ENCODE measurements around the gene CXCL8. TPM values are rescaled to one million over a fixed set of nuclear protein-coding genes. Genes with fewer than 3 reads are reported as not detected.

Gene CXCL8
- total RNA-seq, 6 experiments from 2014 or later: 0.31 to 32.8 (median 12.9) TPM

- no peaks in the 10 kb centered on the region for H3K9me3 ChIP-seq
- WGBS (ENCODE audit: insufficient coverage, low coverage, low lambda C conversion rate, missing lambda C conversion rate): 68% methylated on average over 2 of the region's 2 CpGs
- ATAC-seq (no peak), DNase-seq (no peak)
- no peak overlapping the region for H3K27ac ChIP-seq
- H3K4me1 ChIP-seq: peaks cover 0 to 6% (median 2%) of the 10 kb centered on the region in 4 donors
- no peak overlapping the region for H3K4me3 ChIP-seq
- intact Hi-C loops (cut with DNase I): no loop called here
- no peaks in the 10 kb centered on the region for H3K36me3 ChIP-seq
- no peak for TF ChIP-seq CTCF (IDR thresholded peaks at IDR 0.05)
- H3K27me3 ChIP-seq: no peaks in the 10 kb centered on the region
Observed at GRCh38 chr4:73780834-73781233, 40.5 kb downstream of the CXCL8 start.

GRCh38 chr4:73788411-73788810, 48.0 kb downstream of the CXCL8 start:
- DNase-seq (no peak), ATAC-seq (no peak)
- Histone ChIP-seq H3K9me3 (no peaks in the 10 kb centered on the region), H3K36me3 (no peaks in the 10 kb centered on the region), H3K4me1 (no peaks in the 10 kb centered on the region), H3K4me3 (no peak overlapping the region), H3K27me3 (no peaks in the 10 kb centered on the region), H3K27ac (no peak overlapping the region)
- 59% methylated on average over 2 of the region's 2 CpGs for WGBS (ENCODE audit: insufficient coverage, low coverage, low lambda C conversion rate, missing lambda C conversion rate)
- TF ChIP-seq CTCF (IDR thresholded peaks at IDR 0.05): no peak
- no peak for TF ChIP-seq POLR2A (IDR thresholded peaks at IDR 0.05)
- intact Hi-C loops (cut with DNase I): no loop called here

Other genes starting within 250 kb of the CXCL8 start
- gene RASSF6, start 120.1 kb upstream of the CXCL8 start, total RNA-seq: 1 to 10 TPM in 3 of 6 experiments, under 1 TPM in 3; 0.22 to 2.2 (median 0.91) TPM
- 10 to 100 TPM in 2 of 6 experiments, 1 to 10 TPM in 3, under 1 TPM in 1; 0.68 to 22.7 (median 5.4) TPM for gene CXCL6, start 96.1 kb downstream of the CXCL8 start, total RNA-seq
- gene PF4V1, start 112.7 kb downstream of the CXCL8 start, total RNA-seq: not detected
- gene CXCL1, start 128.8 kb downstream of the CXCL8 start, total RNA-seq: 10 to 100 TPM in 2 of 6 experiments, 1 to 10 TPM in 2, under 1 TPM in 2; 0.42 to 33.1 (median 4.3) TPM
- gene PF4, start 241.5 kb downstream of the CXCL8 start, total RNA-seq: 1 to 10 TPM in 3 of 6 experiments, under 1 TPM in 1, not detected in 2; 0.74 to 2.2 (median 1.5) TPM
- 1 to 10 TPM in 3 of 6 experiments, under 1 TPM in 2, not detected in 1; 0.42 to 8.5 (median 1.2) TPM for gene PPBP, start 247.6 kb downstream of the CXCL8 start, total RNA-seq